Subcutaneous adipose tissue (tissue), 4 donors: ENCODE results near the gene C1orf141. TPM values are rescaled to one million over a fixed set of nuclear protein-coding genes. Genes with fewer than 3 reads are reported as not detected.

Experiments
- CTCF ChIP-seq: fragments of 450-650 bp; IDR thresholded peaks from one replicate; pipeline ENCODE4 v1.5.1; 2016; ENCODE audit warnings: low read depth, mild to moderate bottlenecking, control low read depth, antibody characterized with exemption, moderate library complexity
- small RNA-seq: library from RNA; depleted of rRNA; stranded (forward); fragments of <200 nt; gene quantifications from one replicate; pipeline ENCODE3, GENCODE V24; 2016
- total RNA-seq, 4 donors: library from RNA; depleted of rRNA; stranded (reverse); fragments of >200 nt; gene quantifications; one replicate each; pipeline ENCODE4 v1.1.0, GENCODE V29; 2016

The C1orf141 gene
- total RNA-seq, 4 donors from 2014 or later, result 0.34 TPM; not detected in 3

GRCh38 chr1:67051196-67051595 is 83.6 kb downstream of the C1orf141 start:
- no peak for TF ChIP-seq CTCF

GRCh38 chr1:67044631-67045270 is 90.0 kb downstream of the C1orf141 start:
- TF ChIP-seq CTCF, result no peak

- TF ChIP-seq CTCF, result no peak
These were observed 91.4 kb downstream of the C1orf141 start for GRCh38 chr1:67043366-67043765.

Small RNA genes lying within 50 kb of the gene (small RNA-seq; reads per million reads assigned to genes)
- gene RF00322, result not detected

Other genes starting within 250 kb of the C1orf141 start
- 1 to 10 TPM; 1.9 to 5.3 (median 3.9) TPM for gene DNAI4, start 210.1 kb downstream of the C1orf141 start, total RNA-seq
- gene MIER1, start 210.0 kb downstream of the C1orf141 start, total RNA-seq, result 10 to 100 TPM; 37.7 to 59.5 (median 40.2) TPM
- 10 to 100 TPM; 11.1 to 15.1 (median 13.7) TPM for gene SLC35D1, start 80.8 kb downstream of the C1orf141 start, total RNA-seq
- not detected for gene IL23R, start 31.5 kb upstream of the C1orf141 start, total RNA-seq
- 1 to 10 TPM; 2.2 to 3.6 (median 3.1) TPM for gene IL12RB2, start 172.9 kb upstream of the C1orf141 start, total RNA-seq